T-helper 1 cell (primary cell): ENCODE data around the gene TAP2.

Experiments
- DNase-seq, 5 donors: peaks; one replicate each; pipeline ENCODE4 v3.0.0-alpha.2; 2012 to 2020

Gene TAP2

DNA sequence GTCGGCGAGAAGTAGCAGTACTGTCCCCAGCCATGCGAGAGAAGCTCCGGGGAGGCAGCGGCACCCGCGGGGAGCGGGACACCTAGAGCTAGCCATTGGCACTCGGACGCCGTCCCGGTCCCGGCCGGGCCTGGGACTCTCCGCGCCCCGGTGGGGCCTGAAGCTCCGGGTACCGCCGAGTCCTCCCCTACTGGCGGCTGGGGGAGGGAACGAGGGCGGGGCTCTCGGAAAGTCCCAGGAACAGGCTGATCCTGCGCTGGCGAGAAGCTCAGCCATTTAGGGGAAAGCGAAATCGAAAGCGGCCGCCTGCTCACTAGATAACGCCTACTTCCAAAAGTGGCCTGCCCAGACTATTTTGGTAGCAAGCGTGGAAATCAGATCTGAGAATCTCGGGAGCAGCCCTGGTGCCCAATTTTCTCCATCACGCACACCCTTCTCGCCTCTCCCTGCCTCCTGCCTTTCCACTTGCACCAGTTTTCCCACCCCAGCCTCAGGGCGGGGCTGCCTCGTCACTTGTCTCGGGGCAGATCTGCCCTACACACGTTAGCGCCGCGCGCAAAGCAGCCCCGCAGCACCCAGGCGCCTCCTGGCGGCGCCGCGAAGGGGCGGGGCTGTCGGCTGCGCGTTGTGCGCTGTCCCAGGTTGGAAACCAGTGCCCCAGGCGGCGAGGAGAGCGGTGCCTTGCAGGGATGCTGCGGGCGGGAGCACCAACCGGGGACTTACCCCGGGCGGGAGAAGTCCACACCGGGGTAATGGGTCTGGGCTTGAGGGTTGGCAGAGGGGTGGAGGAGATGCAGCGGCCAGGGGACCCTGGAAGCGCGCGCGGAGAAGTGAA, 15.2 kb upstream of the TAP2 start, which contains the start of the genes PSMB9 and TAP1:
TSS of gene PSMB9 (plus strand) at position 652 of the 835 bp plus-strand sequence. CDS start at position 690, 38 bp downstream.
TSS of gene TAP1 (minus strand) at position 164 of the 835 bp plus-strand sequence. CDS start at position 96, 68 bp downstream.
- DNase-seq: peak; percentile 92 to 96 (median 94)

DNA sequence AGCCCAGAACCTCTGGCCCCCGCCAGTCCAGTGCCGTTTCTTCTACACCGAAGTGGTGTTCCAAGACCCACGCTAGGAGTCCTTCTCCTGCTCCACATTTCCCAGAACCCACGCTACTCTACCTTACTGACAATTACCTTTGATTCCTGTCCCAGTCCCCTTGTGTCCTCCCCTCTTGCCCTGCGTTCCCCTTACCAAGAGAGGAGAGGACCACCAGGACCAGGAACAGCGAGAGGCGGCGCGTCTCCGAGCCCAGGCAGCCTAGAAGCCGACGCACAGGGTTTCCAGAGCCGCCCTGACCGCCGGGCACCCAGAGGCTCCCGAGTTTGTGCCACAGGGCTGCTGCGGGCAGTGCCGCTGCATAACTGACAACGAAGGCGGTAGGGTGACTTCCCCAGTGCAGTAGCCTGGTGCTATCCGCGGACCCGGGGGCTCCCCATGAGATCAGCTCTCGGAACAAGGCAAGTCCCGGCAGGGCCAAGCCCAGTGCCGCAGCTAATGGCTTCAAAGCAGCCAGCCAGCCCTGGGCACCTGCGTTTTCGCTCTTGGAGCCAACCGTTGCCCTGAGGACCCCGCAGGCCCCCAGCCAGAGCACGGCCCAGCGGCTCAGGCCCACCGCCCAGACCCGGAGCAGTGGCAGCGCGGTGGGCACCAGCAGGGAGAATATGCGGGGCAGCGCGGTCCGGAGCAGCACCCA, 14.5 kb upstream of the TAP2 start:
- DNase-seq: peak; percentile 25 to 56 (median 47)

DNA sequence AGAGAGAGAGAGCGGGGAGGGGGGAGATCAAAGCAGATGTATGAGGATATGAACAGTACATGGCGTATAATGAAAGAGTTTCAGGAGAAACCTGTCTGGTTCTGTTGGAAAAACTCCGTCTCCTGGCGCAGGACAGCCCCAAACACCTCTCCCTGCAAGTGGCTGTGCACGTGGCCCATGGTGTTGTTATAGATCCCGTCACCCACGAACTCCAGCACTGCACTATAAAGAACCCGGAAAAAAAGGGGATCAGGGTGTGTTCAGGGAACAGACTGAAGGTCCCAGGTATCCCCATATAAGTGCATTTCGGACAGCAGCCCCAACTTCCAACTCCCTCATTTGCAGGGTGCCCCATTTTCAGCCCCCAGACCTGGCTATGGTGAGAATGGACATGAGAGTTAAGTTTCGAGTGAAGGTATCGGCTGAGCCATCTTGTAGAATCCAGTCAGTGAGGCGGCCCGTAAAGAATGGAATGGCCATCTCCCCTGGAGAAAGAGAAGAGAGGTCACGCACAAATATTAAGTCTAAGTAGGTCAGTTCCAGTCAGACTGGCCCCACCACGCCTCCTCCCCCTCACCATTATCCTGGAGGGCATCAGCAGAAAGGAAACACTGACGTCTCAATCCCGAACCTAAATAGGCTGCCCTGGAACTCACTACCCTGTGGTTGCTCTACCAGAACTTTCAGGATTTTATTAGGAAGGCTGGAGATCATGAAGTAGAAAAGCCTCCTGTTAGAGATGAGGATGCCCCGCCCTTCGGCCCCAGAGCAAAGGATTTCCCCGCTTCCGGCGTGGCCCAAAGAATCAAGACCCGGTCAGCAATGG, 13.7 kb upstream of the TAP2 start:
- no peak for DNase-seq

DNA sequence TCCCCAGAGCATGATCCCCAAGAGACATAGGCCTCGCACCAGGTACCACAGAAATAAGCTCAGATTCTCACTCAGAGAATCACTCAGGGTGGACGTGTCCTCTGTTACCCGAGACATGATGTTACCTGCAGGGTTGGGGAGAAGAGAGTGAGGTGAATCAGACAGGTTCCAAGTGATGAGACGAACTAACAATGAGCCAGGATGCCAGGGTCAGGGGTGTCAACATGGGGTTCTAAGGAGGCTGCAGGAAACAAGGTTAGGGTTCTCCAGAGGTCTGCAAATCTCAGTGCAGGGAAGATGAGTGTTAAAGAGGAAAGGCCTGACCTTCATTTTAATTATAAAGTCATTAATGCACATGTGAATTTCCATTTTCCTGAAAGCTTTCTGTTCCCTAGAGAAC, 12.5 kb upstream of the TAP2 start:
- DNase-seq: no peak

DNA sequence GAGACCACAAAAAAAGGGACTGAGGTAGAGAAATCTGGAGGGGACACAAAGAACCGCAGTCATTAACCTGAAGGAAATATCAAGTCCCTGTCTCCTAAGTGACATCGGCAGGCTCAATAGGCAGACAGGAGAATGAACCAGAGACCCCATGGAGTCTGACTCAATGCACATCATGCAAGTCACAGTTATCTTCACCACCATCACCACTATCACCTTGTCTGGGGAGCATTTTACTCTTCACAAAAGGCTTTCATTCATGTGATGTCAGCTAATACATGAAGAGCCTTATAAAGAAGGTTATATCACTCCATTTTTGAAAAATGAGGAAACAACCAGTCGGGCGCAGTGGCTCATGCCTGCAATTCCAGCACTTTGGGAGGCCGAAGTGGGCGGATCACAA, 10.6 kb upstream of the TAP2 start:
- no peak for DNase-seq

DNA sequence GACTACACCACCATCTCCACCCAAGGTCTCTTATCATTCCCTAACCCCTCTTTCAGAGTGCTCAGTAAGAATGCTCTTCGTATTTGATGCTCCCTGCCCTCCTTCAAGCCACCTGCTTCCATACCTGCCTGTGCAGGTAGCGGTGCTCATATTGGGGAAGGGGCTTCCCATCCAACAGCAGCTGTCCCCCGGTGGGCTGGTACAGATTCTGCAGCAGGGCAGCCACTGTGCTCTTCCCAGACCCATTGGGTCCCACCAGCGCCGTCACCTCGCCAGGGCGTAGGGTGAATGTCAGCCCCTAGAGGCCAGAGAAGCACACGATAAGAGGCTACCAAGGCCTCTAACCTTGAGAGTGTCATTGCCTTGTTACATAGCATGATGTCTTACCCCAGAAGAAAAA, 9.3 kb upstream of the TAP2 start:
- DNase-seq: no peak

DNA sequence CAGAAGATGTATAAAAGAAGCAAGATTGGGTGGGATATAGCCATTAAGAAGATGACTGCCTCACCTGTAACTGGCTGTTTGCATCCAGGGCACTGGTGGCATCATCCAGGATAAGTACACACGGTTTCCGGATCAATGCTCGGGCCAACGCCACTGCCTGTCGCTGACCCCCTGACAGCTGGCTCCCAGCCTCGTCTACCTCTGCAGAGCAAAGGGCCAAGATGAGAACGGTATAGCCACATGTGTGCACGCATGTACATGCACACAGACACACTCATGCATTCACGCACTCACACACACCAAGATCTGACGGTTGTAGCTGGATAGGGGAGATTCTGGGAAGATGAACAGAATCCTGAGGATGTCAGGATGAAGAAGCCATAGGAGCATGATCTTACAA, 8.5 kb upstream of the TAP2 start:
- no peak for DNase-seq

DNA sequence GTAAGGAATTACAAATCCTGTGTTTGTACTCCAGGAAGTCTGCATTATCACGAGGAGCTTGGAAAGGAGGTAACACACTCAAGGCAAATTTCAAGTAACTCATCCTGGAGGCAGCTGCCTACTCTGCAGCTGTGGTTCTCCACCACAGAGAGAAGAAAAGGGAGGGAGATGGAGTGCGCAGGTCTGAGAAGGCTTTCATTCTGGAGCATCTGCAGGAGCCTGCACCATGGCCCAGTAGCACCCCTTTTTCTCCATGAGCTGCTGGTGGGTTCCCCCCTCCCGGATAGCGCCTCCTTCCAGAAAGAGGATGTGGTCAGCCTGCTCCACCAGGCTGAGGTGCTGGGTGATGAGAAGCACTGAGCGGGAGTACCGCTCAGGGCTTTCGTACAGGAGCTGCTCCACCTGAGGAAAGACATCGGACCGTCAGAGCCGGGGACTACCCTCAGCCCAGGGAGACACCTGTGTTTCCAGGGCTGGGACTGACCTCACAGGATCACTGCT, 6.9 kb upstream of the TAP2 start:
- DNase-seq: peak in 2 of 5 donors; percentile 36 to 71

DNA sequence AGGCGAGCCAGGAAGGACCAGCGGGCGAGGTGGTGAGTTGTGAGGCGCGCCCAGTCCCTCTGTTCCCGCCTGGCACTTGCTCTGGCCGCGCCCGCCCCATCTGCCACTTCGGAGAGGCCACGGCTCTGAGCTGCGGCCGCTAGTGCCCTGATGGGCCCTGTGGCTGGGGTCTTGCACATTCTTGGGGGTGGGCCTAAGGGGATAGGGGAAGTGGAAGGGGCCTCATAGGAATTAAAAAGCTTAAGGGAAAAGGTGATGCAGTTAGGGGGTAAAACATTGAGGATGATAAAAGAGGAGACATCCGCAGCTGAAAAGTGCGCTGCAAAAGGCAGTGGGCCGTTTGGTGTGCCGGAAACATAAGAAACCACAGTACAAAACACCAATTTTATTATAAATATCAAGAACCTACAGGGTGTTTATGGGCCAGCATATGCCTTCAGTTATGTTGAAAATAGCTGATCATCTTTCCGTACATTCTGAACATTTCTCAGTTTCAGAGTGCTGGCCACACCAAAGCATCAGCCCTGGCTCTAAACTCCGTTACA, 6.4 kb upstream of the TAP2 start:
- no peak for DNase-seq

DNA sequence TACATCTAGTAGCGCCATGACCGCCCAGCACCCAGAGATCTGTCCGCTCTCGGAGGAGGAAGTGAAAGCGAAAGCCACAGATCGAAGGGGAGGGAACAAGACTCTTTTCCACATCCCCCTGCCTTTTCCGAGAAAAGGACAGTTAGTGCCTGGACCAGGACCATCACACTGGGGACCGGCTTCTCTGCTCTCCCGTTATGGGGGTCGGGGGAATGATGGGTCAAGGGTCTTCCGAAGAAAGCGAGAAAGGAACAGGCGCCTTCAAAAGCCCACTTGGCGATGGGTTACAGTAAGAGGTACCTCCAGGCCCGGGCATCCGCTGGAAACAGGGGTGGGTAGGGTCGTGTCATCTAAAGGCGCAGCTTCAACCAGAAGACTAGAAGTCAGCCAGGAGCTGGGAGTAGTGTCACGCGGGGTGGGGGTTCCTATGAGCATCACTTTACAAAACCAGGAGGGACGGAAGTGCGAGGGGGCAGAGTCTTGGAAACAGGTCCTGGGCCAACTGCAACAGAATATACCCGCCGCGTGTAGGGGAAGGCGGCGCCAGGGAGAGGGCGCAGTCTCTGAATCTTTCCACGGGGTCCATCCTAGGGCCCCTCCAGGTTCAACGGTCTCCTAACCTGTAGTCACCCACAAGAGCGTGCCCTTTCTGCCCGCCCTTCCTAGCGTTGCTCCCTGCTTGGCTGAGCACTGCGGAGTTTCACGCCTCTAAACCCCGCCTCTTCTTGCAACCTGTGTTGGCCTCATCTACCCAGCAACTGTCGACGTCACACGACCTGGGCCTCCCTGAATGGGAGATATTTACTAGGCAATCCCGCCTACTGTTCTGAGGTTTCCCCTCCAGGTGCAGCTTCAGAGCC, 5.7 kb upstream of the TAP2 start, which contains the start of gene PSMB8:
TSS of gene PSMB8 (minus strand) at position 69 of the 860 bp plus-strand sequence. CDS start at position 18, 51 bp downstream.
- DNase-seq: peak; percentile 89 to 99 (median 96)

DNA sequence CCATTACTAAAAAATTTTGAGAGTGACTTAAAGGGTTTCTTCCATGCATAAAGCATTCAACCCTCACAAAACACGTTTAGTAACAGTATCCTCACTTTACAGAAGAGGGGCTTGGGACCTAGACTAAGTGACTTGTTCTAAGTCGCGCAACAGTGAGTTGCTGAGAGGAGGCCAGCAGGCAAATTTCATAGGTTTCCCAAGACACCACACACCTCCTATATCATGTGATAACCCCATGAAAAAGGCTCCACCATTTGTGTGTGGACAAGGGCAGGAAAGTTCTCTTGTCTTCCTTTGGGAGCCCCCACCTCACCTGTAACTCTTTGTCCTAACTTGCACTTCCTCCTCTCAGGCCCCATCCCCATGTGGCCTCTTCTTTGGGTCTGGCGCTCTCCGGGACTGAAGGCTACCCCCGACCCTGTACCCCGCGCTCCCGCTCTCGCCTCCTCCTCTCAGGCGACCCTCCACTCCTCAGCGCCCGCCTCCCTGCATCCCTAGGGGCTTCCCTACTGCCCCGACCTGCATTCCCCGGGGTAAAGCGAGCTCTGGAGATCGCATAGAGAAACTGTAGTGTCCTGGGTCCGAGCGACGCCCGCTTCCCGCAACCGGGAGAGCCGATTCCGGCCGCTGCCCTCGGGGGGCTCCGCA, 4.9 kb upstream of the TAP2 start:
- no peak for DNase-seq

DNA sequence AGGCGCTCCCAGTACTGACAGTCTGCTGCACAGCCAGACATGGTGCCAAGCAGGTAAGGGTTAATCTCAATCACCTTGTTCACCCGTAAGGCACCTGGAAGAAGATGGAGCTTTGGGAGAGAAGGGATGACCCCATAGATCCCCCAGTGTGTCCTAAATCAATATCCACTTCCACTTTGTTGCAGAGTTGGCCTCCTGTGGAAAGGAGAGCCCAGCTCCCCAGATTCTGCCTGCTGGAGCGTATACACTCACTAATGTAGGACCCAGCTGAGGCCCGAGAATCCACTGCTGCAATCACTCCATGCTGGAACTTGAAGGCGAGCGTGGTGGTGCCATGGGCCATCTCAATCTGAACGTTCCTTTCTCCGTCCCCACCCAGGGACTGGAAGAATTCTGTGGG, 4.2 kb upstream of the TAP2 start:
- no peak for DNase-seq

DNA sequence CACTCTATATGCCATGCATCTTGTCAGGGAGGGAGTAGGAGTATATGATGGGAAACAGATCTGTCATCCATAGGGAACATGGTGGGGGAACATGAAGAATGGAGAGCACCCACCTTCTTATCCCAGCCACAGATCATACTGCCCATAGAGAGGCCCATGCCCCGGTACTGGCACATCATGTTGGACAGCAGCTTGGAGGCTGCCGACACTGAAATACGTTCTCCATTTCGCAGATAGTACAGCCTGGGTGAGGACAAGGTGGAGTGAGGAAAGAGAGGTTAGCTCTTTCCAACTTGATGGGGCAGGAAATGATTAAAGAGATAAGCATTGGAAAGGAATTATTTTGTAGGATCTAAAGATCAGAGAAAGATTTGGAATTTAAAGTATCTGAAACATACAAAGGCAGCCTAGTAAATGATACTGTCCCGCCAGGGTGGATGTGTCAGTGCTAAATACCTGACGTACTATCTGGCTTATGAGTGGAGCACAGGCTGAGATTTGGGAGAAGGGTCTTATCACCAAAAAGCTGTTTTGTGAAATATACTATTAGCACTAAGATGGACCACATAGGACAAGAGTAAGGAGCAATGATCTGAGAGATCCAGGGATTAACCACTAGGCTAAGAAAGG, 3.6 kb upstream of the TAP2 start:
- DNase-seq: no peak

DNA sequence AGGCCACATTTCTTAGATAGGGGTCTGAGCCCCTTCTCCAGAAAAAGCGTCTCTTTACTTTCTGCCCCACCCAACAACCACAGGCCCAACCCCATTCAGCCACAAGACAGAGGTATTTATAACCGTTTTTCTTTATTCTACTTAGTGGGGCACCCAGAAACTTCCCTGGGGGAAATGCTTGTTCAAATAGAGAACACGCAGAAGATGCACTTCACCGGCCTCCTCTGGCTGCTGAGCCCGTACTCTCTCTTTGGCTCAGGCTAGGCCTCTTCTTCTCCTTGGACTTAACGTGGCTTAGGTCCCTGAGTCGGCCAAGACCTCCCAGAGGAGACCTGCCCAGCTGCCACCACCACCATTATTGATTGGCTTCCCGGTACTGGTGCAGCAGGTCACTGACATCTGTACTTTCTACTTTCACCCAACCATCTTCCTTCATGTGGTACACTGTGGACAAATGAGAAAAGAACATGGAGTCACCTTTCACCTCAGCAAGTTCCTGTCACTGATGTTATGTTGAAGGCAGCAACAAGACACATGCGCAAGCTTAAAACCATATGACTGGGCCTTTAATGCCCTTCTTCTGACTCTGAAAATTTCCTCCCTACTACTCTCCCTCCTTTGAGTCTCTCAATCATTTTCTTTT, 2.2 kb upstream of the TAP2 start:
- peak in 1 of 5 donors; percentile 81 for DNase-seq

DNA sequence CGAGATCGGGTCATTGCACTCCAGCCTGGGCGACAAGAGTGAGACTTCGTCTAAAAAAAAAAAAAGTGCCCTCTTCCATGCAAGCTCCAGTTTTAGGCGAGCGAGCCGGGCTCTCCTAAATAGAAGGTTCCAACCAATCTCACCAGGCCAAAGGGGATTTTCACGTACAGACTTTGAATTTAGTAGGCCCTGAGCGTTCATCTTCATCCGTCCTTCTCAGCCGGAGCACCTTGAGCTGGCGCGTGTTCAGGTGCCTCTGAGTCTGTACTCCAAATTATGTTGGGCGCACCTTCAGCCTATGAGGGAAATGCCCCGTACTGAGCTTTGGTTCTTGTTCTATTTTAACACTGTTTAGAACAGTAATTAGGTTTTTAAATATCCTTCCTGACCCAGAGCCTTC, 817 bp upstream of the TAP2 start:
- DNase-seq: no peak

DNA sequence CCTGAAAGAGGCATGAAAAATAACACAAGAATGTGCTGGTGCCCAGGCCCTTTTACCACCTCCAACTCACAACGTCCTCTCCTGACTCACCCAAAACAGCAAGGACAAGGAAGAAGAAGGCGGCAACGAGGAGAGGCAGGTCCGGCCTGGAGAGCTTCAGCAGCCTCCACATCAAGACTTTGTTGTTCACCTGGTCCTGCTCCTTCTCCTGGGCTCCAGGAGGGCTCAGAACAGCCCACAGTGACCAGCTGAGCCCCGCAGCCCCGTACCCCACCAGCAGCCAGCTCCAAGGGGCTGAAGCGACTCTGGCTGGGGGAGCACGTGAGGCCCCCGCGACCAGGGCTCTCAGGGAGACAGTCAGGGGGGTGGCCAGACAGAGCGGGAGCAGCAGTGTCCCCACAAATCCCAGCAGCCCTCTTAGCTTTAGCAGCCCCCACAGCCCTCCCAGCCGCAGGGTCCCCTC, 857 bp downstream of the TAP2 start:
- DNase-seq: no peak

DNA sequence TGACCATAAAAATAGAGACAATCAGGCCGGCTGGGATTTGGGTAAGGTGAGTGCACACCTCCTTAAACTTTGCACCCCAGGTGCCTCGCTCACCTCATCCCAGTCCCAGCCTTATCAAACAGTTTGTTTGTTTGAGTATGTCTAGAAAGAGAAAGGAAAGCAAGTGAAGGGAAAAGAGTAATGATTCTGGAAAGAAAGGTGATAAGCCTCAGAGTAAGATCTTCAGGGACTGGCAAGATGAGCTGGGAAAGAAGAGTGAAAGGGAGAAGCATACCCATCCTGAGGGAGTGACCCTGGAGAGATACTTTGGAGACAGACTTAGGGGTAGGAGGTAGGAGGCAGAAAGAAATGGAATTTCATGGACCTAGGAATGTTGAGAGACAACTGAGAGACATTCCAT, 1.7 kb downstream of the TAP2 start:
- no peak for DNase-seq

DNA sequence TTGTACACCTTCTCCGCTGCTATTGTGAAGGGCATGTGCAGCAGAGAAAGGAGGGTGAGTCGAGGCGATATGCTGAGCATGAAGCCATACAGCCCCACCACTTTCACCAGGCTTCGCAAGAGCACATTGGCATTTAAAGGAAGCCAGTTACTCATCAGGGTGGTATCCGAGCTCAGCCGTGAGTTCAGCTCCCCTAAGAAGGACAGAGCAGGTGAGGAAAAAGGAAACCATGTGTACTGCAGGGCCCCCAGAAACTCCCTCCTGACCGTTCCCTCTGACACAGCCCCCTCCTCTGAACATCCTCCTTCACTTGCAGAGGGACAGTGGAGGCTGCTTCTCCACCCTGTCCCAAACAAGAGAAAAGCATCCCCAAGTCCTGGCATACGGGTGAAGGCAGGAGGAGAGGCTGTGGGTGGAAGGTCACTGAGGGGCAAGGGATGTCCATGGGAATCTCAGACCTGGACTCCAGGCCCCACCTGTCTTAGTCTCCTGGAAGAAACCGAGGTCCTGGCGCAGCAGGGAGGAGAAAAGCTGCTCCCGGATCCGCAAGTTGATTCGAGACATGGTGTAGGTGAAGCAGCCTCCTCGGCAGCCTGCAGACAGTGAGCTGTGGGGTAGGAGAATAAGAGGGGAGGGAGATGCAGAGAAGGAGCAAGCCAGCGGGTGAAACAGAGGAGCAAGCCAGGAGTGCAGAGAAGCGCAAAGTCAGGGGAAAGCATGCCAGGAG, 3.2 kb downstream of the TAP2 start:
- DNase-seq: no peak

DNA sequence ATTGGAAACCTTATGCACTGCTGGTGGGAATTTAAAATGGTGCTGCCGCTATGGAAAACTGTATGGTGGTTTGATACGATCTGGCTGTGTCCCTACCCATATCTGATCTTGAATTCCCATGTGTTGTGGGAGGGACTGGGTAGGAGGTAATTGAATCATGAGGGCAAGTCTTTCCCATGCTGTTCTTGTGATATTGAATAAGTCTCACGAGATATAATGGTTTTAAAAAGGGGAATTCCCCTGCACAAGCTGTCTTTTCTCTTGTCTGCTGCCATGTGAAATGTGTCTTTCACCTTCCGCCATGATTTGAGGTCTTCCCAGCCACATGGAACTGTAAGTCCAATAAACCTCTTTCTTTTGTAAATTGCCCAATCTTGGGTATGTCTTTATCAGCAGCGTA, 4.9 kb downstream of the TAP2 start:
- no peak for DNase-seq
